Activated CD4-positive, alpha-beta T cell treated with anti-CD3 and anti-CD28 coated beads, Interleukin-2, amount 50 U/mL, for 16 hours (primary cell): Measurements from ENCODE around the gene KCNC3.

ENCODE experiments used
- DNase-seq: peaks from one replicate; pipeline ENCODE4 v3.0.0-alpha.2; 2020

The KCNC3 gene

DNA sequence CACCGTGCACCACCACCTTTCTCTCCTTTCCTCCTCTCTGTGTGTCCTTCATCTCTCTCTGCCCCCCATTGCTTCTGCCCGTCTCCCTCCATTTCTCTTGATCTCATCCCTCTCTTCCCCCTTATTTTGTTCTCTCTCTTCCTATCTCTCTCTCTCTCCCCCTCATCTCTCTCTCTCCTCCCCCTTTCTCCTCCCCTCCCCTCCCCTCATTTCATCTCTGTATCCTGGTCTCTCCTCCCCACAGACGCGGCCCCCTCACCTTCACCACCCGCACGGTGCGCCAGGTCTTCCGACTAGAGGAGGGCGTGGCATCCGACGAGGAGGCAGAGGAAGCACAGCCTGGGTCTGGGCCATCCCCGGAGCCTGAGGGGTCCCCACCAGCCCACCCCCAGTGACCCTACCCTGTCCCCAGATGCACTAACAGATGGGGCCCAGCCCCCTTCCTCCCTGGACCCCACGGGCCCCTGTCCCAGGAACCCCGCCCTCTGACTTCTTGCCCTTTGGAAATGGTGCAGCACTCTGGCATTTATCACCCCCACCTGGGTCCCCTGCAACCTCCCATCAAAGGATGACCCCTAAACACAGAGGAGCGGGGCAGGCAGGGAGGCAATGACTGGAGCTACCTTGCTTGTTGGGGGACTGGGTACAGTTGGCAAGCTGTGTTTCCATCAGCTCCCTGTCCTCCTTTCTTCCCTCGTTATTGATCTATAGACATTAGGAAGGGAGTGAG, 19.6 kb downstream of the KCNC3 start:
- no peak for DNase-seq

DNA sequence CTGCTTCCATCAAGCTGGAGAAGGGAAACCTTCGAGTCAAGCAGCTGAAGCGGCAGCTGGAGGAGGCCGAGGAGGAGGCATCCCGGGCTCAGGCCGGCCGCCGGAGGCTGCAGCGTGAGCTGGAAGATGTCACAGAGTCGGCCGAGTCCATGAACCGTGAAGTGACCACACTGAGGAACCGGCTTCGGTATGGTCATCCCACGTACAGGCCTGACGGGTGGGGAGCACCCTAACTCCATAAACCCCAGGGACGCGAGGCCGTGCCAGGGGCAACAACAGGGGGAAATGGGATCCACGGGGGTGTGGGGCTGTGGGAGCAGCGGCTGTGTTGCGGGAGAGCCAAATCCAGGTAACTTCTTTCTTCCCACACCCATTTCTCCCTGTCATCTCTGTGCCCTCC, 20.2 kb downstream of the KCNC3 start:
- no peak for DNase-seq

GRCh38 chr19:50303558-50303957, 25.6 kb downstream of the KCNC3 start:
- DNase-seq = no peak

GRCh38 chr19:50301607-50301971, 27.6 kb downstream of the KCNC3 start:
- no peak for DNase-seq

DNA sequence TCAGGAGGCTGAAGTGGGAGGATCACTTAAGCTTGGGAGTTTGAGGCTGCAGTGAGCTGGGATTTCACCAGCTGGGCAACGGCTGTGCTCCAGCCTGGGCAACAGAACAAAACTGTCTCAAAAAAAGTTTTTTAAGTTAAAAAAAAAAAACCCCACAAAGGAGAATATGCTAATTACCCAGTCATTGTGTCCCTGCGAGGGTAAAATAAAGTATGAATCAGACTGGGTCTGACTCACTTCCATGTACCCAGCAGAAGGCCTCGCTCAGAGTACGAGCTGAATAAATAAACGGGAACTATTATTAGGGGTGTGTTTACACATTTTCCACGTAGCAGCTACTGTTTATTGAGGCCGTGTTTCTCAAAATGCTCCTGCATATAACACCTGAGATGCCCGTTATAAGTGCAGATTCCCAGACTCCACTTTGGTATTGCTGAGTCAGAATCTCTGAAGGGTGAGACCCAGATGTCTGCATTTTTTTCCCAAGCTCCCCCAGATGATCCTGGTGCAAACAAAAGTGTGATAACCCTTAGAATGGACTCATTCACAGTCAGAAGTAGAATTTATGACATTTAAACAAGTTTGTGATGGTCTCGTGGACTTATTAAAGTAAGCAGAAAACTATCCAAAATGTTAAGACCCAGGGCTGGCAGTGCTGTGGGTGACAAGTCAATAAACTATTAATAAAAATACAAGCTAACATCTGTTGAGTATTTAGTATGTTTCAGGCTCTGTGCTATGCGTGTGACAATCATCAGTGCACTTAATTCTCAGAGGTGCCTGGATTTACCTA, 28.2 kb downstream of the KCNC3 start:
- peak; percentile 78 for DNase-seq

DNA sequence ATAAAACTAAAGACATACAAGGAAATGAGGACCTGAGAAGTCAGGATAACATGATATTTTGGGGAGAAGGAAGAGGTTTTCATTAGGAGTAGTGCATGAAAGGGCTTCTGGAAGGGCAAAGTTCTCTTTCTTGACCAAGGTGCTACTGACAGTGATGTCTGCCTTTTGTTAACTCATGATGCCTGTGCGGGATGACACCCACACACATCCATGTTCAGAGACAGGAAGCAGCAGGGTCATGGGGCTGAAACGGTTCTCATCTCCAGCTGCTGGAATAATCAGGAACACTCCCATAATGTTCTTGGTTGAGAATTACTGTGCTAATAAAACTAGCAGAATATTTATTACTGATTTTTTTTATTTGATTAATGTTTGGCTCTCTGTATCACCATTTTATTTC, 29.1 kb downstream of the KCNC3 start:
- no peak for DNase-seq

GRCh38 chr19:50293263-50294004, 35.7 kb downstream of the KCNC3 start:
- DNase-seq = no peak

- DNase-seq = no peak
Measured at GRCh38 chr19:50292216-50292827, 36.9 kb downstream of the KCNC3 start.

- DNase-seq = no peak
Measured at GRCh38 chr19:50290775-50291174, 38.4 kb downstream of the KCNC3 start.

DNA sequence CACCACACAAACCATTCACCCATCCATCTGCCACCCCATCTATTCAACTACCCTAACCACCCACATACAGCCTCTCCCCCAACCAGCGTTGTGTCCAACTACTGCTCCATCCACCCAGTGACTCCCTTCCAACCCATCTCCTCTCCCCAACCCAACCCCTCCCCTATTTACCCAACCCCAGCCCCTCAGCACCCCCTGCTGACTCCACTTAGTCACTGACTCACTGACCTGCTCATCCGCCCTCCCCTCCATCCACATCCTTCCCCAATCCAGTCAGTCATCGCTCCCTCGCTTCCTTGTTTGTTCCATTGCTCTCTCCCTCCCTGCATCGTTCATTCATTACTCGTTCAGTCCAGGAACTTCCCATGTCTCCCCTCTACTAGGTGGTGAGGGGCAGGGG, 39.2 kb downstream of the KCNC3 start:
- no peak for DNase-seq

DNA sequence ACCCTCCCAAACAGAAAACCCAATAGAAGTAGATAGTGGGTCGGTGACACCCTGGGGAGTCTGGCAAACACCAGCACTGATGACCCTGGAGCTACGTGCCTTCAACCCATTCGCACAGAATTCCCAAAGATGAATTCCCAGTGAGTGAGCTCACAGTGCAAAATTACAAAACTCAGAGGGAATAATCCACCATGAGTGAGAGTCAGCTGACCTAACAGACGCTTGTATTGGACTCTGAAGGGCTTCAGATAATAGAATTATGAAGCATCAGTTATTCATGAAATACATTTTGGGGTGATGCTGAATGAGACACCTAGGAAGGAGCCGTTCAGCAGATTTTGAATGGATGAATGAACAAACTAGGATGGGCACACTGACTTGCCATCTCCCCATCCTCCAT, 40.2 kb downstream of the KCNC3 start:
- DNase-seq = no peak

DNA sequence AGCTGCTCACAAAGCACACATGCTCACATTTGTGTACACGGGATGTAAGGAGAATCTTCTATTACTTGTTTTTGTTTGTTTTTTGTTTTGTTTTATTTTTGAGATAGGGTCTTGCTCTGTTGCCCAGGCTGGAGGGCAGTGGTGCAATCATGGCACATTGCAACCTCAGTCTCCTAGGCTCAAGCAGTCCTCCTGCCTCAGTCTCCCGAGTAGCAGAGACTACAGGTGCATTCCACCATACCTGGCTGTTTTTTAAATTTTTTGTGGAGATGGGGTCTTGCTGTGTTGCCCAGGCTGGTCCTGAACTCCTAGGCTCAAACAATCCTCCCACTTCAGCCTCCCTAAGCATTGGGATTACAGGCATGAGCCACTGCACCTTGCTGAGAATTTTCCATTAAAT, 41.8 kb downstream of the KCNC3 start:
- no peak for DNase-seq

DNA sequence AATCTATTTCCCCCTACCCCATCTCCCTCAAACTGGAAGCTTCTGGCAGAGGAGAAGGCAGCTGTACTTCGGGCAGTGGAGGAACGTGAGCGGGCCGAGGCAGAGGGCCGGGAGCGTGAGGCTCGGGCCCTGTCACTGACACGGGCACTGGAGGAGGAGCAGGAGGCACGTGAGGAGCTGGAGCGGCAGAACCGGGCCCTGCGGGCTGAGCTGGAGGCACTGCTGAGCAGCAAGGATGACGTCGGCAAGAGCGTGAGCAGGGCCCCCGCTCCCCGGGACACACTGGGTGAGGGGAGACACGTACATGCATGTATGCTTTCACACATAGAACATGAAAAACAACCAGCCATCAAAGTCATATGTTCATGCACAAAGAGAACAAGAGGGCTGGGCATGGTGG, 42.7 kb downstream of the KCNC3 start:
- no peak for DNase-seq

- no peak for DNase-seq
Measured at GRCh38 chr19:50285833-50286232, 43.3 kb downstream of the KCNC3 start.

DNA sequence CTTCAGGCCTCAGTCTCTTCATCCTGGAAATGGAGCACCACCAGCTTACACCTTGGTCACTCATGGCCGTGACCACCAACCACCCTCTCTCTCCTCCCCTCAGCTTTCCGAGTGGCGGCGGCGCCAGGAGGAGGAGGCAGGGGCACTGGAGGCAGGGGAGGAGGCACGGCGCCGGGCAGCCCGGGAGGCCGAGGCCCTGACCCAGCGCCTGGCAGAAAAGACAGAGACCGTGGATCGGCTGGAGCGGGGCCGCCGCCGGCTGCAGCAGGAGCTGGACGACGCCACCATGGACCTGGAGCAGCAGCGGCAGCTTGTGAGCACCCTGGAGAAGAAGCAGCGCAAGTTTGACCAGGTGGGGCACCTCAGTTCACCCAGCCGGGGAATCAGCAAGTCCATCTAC, 47.7 kb downstream of the KCNC3 start:
- DNase-seq = no peak

DNA sequence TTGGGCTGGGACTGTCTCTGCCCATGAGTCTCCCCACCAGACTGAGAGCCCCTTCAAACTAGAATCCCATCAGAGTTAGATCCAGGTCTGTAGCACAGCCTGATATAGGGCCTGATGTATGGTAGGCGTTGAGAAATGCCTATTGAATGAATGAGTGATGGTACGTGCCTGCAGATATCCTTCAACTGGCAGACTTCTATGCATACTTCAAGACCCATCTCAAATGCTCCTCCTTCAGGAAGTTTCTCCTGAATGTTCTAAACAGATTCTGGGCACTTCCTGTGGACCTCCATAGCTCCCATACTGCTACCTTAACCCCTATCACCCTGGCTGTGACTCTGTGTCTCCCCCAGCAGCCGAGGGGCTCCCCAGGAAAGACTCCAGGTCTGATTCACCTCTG, 48.2 kb downstream of the KCNC3 start:
- DNase-seq = no peak

GRCh38 chr19:50280074-50280473, 49.1 kb downstream of the KCNC3 start:
- no peak for DNase-seq

- no peak for DNase-seq
Measured at GRCh38 chr19:50277966-50278580, 51.1 kb downstream of the KCNC3 start.

DNA sequence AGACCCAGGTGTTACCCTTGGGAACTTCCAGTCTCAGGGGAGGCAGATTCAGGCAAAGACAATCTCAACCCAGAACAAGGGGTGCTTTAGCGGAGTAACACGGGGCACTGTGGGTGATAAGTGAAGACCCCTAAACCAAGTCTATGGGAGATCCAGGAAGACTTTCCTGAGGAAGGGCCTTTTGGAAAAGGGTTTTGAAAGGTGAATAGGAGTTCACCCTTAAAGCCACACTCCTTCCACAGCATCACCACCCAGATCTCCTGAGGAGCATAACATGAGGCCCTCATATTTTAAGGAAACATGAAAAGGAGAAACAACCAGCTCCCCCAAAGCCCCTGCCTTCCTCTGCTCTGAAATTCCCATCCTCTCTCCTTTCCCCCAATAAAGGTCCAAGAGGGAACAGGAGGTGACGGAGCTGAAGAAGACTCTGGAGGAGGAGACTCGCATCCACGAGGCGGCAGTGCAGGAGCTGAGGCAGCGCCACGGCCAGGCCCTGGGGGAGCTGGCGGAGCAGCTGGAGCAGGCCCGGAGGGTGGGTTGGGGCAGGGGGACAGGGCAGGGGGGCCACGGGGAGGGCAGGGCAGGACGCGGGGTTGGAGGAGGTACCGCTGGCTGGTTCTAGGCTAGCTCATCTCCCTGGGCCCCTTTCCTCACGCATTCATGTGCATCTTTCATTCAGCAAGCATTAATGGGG, 52.7 kb downstream of the KCNC3 start:
- DNase-seq = no peak

DNA sequence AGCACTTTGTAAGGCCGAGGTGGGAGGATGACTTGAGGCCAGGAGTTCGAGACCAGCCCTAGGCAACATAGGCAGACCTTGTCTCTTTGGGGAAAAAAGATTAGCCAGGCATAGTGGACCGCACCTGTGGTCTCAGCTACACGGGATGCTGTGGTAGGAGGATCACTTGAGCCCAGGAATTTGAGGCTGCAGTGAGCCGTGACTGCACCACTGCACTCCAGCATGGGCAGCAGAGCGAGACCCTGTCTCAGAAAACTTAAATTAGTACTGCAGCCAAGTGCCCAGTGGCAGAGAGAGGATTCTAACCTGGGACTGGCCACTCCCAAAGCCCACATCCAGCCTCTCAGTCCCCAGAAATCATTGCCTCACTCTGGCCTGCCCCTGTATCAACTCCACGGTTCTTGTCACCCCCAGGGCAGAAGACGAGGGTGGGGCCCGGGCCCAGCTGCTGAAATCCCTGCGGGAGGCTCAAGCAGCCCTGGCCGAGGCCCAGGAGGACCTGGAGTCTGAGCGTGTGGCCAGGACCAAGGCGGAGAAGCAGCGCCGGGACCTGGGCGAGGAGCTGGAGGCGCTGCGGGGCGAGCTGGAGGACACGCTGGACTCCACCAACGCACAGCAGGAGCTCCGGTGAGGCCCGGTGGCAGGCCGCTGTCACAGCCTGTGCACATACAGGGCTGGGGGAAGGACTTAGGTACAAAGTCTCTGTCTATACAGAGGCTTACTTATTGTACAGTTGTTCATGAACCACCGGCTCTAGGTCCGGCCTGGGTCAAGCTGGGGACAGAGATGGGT, 53.4 kb downstream of the KCNC3 start:
- no peak for DNase-seq

- DNase-seq = no peak
Measured at GRCh38 chr19:50273821-50274220, 55.4 kb downstream of the KCNC3 start.
